ENCODE measurements around the gene USP49.

Gene USP49

GRCh38 chr6:41775293-41775882, 119.8 kb downstream of the USP49 start:
- Histone ChIP-seq H3F3A (ENCODE audit: insufficient read depth) (peaks cover 9% of the 10 kb centered on the region), H3K9ac (ENCODE audit: low read length) (no peak overlapping the region), H3K27me3 (ENCODE audit: low read length) (no peaks in the 10 kb centered on the region), H3K9me2 (replicated peaks; ENCODE audit: insufficient read depth, low read length) (no peaks in the 10 kb centered on the region), H3K79me2 (ENCODE audit: insufficient read depth, low read length) (no peaks in the 10 kb centered on the region), H2AFZ (ENCODE audit: low read depth, low read length, severe bottlenecking) (no peak overlapping the region), H4K20me1 (ENCODE audit: low read depth, low read length) (no peaks in the 10 kb centered on the region), H3K36me3 (ENCODE audit: low read length) (no peaks in the 10 kb centered on the region), H3K4me3 (ENCODE audit: insufficient read depth, low read length, poor library complexity, severe bottlenecking) (no peak overlapping the region), H3K9me3 (ENCODE audit: insufficient read depth, low read length) (no peaks in the 10 kb centered on the region), H3K4me2 (ENCODE audit: low read depth, low read length, poor library complexity, severe bottlenecking) (no peak overlapping the region), H3K27ac (ENCODE audit: low read depth, low read length) (no peak overlapping the region)
- TF ChIP-seq CTCF (IDR thresholded peaks at IDR 0.05; ENCODE audit: insufficient read depth, low read length, poor library complexity, severe bottlenecking) (no peak), EZH2phosphoT487 (conservative IDR thresholded peaks at IDR 0.05; ENCODE audit: low read length) (no peak)

- H3K79me2 ChIP-seq (ENCODE audit: insufficient read depth, low read length) = no peaks in the 10 kb centered on the region
- H2AFZ ChIP-seq (ENCODE audit: low read depth, low read length, severe bottlenecking) = no peak overlapping the region
- H3F3A ChIP-seq (ENCODE audit: insufficient read depth) = peaks cover 9% of the 10 kb centered on the region
- TF ChIP-seq EZH2phosphoT487 (conservative IDR thresholded peaks at IDR 0.05; ENCODE audit: low read length) = no peak
- TF ChIP-seq CTCF (IDR thresholded peaks at IDR 0.05; ENCODE audit: insufficient read depth, low read length, poor library complexity, severe bottlenecking) = no peak
- no peak overlapping the region for H3K4me3 ChIP-seq (ENCODE audit: insufficient read depth, low read length, poor library complexity, severe bottlenecking)
- no peaks in the 10 kb centered on the region for H3K9me2 ChIP-seq (replicated peaks; ENCODE audit: insufficient read depth, low read length)
- H3K4me2 ChIP-seq (ENCODE audit: low read depth, low read length, poor library complexity, severe bottlenecking) = no peak overlapping the region
- no peaks in the 10 kb centered on the region for H3K36me3 ChIP-seq (ENCODE audit: low read length)
- H4K20me1 ChIP-seq (ENCODE audit: low read depth, low read length) = no peaks in the 10 kb centered on the region
- H3K9me3 ChIP-seq (ENCODE audit: insufficient read depth, low read length) = no peaks in the 10 kb centered on the region
- H3K9ac ChIP-seq (ENCODE audit: low read length) = no peak overlapping the region
- H3K27ac ChIP-seq (ENCODE audit: low read depth, low read length) = no peak overlapping the region
- H3K27me3 ChIP-seq (ENCODE audit: low read length) = no peaks in the 10 kb centered on the region
Measured at GRCh38 chr6:41774841-41775240, 120.3 kb downstream of the USP49 start.

- Histone ChIP-seq H3K4me2 (ENCODE audit: low read depth, low read length, poor library complexity, severe bottlenecking) (no peak overlapping the region), H3K4me3 (ENCODE audit: insufficient read depth, low read length, poor library complexity, severe bottlenecking) (no peak overlapping the region), H3F3A (ENCODE audit: insufficient read depth) (no peaks in the 10 kb centered on the region), H3K36me3 (ENCODE audit: low read length) (no peaks in the 10 kb centered on the region), H3K27me3 (ENCODE audit: low read length) (no peaks in the 10 kb centered on the region), H3K79me2 (ENCODE audit: insufficient read depth, low read length) (no peaks in the 10 kb centered on the region), H3K9me2 (replicated peaks; ENCODE audit: insufficient read depth, low read length) (no peaks in the 10 kb centered on the region), H3K27ac (ENCODE audit: low read depth, low read length) (no peak overlapping the region), H4K20me1 (ENCODE audit: low read depth, low read length) (no peaks in the 10 kb centered on the region), H3K9ac (ENCODE audit: low read length) (no peak overlapping the region), H2AFZ (ENCODE audit: low read depth, low read length, severe bottlenecking) (no peak overlapping the region), H3K9me3 (ENCODE audit: insufficient read depth, low read length) (no peaks in the 10 kb centered on the region)
- TF ChIP-seq EZH2phosphoT487 (conservative IDR thresholded peaks at IDR 0.05; ENCODE audit: low read length) (no peak), CTCF (IDR thresholded peaks at IDR 0.05; ENCODE audit: insufficient read depth, low read length, poor library complexity, severe bottlenecking) (no peak)
Measured at GRCh38 chr6:41771058-41771983, 123.9 kb downstream of the USP49 start.

Measured in SU-DHL-6 (cell line).